A549 (cell line): ENCODE results near the gene IL17RE.

ENCODE experiments used
- CBX8 ChIP-seq: fragments of 200-600 bp; sonication (generic); IDR thresholded peaks from 2 replicates; pipeline ENCODE4 v1.6.1; 2016
- CTCF ChIP-seq: fragments of >200 bp; sonication (Bioruptor Twin); formaldehyde crosslinking; IDR thresholded peaks from 3 replicates; pipeline ENCODE4 v1.5.1; 2016
- ELK1 ChIP-seq: fragments of 150-350 bp; IDR thresholded peaks from 2 replicates; pipeline ENCODE4 v1.6.1; 2014; ENCODE audit warnings: low read depth, mild to moderate bottlenecking, low read length
- HMGXB4 ChIP-seq: fragments of 250-450 bp; sonication (Bioruptor Pico); IDR thresholded peaks from 2 replicates; pipeline ENCODE4 v1.5.0; 2021; ENCODE audit warnings: mild to moderate bottlenecking, moderate library complexity, borderline replicate concordance
- MAZ ChIP-seq: fragments of 150-350 bp; IDR thresholded peaks from 2 replicates; pipeline ENCODE4 v1.6.1; 2014; ENCODE audit warnings: antibody characterized with exemption, low read depth, low read length, borderline replicate concordance
- POLR2A ChIP-seq: IDR thresholded peaks from 2 replicates; pipeline ENCODE4 v1.6.1; 2012; ENCODE audit warnings: mild to moderate bottlenecking, low read length
- RAD21 ChIP-seq, 2 experiments: fragments of >200 bp in 1 of 2; sonication (Bioruptor Twin) in 1 of 2; formaldehyde crosslinking in 1 of 2; IDR thresholded peaks in 1 of 2; conservative IDR thresholded peaks in 1 of 2; 2 replicates in 1 of 2; 3 replicates in 1 of 2; pipeline ENCODE4 v1.6.1; 2012 to 2018; ENCODE audit warnings: inconsistent platforms in 1 of 2
- RCOR1 ChIP-seq: fragments of 150-350 bp; IDR thresholded peaks from 2 replicates; pipeline ENCODE4 v1.6.1; 2014; ENCODE audit warnings: antibody characterized with exemption, low read length, low read depth
- USF2 ChIP-seq: fragments of 450-650 bp; IDR thresholded peaks from 2 replicates; pipeline ENCODE4 v1.6.1; 2014; ENCODE audit warnings: antibody characterized with exemption

GRCh38 chr3:9881441-9881840, 21.2 kb upstream of the IL17RE start:
- TF ChIP-seq CTCF = no peak
- no peak for TF ChIP-seq CBX8
- TF ChIP-seq POLR2A = no peak
- TF ChIP-seq MAZ = no peak
- TF ChIP-seq USF2 = no peak
- no peak for TF ChIP-seq HMGXB4
- no peak for TF ChIP-seq RAD21 (conservative IDR thresholded peaks at IDR 0.05 in 1 of 2, IDR thresholded peaks at IDR 0.05 in 1 of 2)
- TF ChIP-seq ELK1 = no peak
- no peak for TF ChIP-seq RCOR1
